NCI-H69 (cell line): ENCODE measurements around the gene INPP4B.

ENCODE experiments used
- DNase-seq: peaks from one replicate; lab custom pipeline; 2025; lab: John Stamatoyannopoulos, UW

Gene INPP4B

DNA sequence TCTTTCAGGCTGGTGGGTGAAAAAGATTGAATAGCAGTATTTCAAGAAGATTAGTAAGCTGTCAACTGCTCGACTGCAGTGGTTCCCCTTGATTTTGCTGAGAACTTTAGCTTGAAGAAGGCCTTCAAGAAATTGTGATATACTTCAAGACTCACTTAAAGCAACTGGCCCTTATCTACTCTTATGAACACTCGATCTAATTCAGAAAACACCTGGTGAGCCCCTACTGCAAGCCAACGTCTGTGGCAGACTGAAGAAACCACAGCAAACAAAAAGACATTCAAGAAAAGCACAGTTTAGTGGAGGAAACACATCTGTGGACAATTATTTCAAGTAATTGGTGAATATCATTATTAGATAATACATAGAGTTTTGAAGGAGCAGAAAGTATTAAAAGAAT is 119.0 kb downstream of the INPP4B start:
- DNase-seq = no peak

DNA sequence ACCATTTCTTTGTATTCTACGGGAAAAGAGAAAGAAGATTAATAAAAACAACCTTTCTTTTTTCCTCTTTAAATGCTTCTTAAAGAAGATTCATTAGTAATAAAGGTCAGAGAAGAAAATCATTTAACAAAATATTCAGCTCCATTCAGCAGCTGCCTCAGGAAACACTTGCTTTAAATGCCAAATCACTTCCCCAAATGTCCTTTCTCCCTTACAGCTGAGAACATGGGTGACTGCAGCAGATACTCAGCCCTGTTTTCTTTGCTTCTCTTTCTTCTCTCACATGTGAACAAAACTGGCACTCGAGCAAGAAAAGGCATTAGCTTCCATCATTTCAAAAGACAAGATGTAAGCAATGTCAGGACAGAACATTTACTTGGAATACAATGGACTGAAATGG is 120.2 kb downstream of the INPP4B start:
- DNase-seq = no peak

DNA sequence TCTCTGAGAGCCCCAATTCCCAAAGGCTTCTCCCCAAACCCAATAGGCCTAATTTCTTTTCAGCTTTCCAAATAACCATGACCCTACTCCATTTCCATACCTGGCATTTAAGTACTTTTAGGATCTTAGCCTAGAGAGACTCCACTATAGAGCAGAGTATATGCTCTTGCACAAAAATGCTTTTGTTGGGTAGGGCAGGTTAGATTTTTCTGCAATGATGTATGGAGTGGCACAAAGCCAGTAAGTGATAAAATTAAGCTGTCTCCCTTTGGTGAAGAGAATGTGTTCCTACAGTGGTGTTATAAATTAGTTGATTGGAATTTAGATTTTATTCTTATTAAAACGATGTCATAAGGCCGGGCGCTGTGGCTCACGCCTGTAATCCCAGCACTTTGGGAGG is 124.9 kb downstream of the INPP4B start:
- no peak for DNase-seq

GRCh38 chr4:142719854-142720541 is 126.1 kb downstream of the INPP4B start:
- DNase-seq = peak; percentile 42

DNA sequence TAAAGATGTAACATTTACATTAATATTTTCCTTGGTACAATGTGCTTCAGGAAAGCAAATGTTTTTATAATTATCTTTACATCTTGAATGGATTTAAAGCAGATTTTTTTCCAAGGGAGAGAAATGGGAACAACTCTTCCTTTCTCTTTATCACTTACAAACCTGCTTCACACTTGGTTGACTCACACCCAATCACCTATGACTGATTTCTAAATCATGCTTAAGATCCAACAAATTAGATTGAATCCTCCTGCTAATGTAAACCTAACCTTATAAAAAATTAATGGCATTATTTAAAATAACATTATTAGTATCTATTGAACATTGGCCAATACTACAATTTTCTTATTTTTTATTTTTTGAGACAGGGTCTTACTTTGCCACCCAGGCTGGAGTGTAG is 127.1 kb downstream of the INPP4B start:
- no peak for DNase-seq

DNA sequence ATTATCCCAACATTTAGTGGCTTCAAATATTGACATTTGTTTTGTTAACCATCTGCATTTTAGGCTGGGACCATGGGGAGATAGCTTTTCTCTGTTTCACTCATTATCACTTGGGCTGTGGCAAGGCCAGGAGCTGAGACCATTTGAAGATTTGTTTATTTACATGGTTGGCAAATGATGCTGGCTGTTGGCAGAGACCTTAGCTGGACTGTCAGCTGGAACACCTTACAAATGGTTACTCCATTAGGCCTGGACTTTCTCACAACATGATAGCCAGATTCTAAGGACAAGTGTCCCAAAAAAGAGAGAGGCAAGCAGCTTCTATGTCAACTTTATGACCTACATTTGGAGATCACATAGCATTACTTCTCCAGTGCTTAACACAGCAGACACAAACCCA is 130.4 kb downstream of the INPP4B start:
- DNase-seq = no peak

DNA sequence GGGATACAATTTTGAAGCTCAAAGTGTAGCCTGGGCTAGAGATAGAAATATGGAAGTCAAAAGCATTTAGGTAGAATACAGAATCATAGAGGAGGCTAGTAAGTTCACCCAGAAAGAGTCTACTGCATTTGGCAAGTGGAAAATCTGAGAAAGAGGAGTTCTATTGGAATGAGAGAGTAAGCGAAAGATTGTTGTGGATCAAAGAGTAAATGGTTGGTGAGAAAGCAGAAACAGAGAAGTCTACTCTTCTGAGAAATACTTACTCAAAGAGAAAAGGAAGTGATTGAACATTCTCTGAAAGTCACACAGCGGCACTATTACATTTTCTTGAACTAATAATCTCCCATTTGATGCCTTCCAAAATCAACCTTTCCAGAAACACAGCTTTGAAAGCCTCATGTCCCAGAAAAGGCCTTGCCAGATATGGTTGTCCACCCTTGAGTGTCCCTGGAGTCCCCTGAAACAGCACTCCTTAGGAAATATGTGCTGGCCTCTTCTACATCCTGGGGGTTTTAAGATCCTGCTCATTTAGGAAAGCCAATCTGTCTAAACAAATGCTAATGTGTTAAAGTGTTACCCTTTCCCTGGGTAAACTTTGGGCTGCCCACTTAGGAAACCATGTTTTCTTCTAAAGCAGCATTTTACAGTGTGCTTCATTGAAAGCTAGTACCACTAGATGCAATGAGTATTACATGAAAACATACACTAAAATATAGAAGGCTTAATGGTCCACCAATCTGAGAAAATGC is 132.6 kb downstream of the INPP4B start:
- DNase-seq = no peak

DNA sequence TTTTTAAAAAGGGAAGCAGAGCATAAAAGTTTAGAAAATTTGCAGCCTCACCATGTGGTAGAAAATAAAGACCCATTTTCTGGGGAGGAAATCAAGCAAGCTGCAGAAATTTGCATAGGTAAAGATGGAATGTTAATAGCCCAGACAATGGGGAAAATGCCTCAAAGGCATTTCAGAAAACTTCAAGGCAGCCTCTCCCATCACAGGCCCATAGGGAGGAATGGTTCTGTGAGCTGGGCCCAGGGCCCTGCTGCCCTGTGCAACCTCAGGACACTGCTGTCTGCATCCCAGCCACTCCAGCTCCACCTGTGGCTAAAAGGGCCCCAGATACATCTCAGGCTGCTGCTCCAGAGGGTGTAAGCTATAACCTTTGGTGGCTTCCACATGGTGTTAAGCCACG is 137.9 kb downstream of the INPP4B start:
- no peak for DNase-seq

DNA sequence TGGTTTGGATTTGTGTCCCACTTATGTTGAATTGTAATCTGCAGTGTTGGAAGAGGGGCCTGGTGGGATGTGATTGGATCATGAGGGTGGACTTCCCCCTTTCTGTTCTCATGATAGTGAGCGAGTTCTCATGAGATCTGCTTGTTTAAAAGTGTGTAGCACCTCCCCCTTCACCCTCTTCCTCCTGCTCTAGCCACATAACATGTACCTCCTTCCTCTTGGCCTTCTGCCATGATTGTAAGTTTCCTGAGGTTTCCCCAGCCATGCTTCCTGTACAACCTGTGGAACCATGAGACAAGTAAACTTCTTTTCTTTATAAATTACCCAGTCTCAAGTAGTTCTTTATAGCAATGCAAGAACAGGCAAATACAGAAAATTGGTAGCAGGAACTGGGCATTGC is 138.7 kb downstream of the INPP4B start:
- DNase-seq = no peak

GRCh38 chr4:142706381-142706780 is 139.7 kb downstream of the INPP4B start:
- no peak for DNase-seq

GRCh38 chr4:142705820-142706219 is 140.3 kb downstream of the INPP4B start:
- peak; percentile 2 for DNase-seq

DNA sequence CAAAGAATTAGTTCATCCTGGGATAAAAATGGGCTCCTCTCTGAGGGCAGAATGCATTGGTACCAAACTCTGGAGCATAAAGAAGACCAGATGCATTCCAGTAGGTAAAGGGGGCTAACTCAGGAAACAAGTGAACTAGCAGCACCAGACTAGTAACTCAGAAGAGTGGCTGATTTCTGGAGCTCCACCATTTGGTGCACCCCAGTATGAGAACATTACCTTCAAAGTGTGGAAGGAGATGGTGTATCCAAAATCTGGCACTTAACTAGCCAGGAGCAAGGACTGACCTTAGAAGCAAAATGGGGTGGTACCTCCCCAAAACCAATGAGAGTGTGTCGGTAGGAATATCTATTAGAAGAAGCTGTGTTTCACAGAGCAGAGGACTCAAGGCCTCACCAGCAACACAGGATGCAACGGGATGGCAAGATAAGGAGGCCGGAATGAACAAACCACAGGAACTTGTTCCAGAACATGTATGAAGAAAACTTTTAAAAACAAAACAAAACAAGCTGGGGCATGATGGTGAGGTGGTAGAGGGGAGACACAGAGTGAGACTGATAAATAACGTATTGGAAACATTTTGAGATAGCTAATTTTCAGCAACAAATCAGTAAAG is 142.3 kb downstream of the INPP4B start:
- no peak for DNase-seq

GRCh38 chr4:142701017-142701416 is 145.1 kb downstream of the INPP4B start:
- DNase-seq = no peak

- no peak for DNase-seq
Observed at GRCh38 chr4:142700531-142700930, 145.6 kb downstream of the INPP4B start.

DNA sequence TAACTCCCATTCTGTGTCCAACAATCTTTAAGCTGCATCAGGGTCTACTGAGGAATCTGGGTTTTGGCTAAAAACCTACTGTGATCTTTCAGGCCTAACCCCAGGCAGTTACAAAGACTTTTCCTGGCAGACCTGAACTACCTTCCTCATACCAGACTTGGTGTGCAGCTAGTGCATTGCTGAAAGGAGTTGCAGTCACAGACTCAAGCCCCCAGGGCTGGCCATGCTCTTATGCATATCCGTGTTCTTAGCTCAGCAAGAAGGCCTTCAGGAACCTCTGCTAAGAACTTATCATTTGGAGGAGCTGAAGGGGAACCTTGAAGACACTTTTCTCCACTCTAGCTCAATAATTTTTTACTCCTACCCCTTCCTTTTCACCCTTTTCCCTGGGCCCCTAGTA is 147.5 kb downstream of the INPP4B start:
- DNase-seq = peak; percentile 15

GRCh38 chr4:142697928-142698327 is 148.2 kb downstream of the INPP4B start:
- DNase-seq = no peak

DNA sequence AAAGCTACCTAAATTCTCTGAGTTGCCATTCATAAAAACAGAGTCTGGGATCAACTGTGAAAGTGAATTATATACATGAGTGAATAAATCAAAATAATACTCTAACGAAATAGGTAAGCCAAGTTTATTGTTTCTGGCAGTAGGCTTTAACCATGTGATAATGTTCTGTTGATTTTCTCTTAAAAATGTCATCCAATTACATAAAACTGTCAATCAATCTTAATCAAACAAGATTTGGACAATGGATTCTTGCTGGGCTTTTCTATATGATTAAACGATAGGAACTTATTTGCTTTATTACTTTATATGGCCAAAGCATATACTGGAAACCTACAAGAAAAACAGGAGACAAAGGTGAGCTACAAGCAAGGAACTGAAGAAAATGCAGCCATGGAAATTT is 148.8 kb downstream of the INPP4B start:
- peak; percentile 84 for DNase-seq

GRCh38 chr4:142696334-142697122 is 149.6 kb downstream of the INPP4B start:
- peak; percentile 39 for DNase-seq

DNA sequence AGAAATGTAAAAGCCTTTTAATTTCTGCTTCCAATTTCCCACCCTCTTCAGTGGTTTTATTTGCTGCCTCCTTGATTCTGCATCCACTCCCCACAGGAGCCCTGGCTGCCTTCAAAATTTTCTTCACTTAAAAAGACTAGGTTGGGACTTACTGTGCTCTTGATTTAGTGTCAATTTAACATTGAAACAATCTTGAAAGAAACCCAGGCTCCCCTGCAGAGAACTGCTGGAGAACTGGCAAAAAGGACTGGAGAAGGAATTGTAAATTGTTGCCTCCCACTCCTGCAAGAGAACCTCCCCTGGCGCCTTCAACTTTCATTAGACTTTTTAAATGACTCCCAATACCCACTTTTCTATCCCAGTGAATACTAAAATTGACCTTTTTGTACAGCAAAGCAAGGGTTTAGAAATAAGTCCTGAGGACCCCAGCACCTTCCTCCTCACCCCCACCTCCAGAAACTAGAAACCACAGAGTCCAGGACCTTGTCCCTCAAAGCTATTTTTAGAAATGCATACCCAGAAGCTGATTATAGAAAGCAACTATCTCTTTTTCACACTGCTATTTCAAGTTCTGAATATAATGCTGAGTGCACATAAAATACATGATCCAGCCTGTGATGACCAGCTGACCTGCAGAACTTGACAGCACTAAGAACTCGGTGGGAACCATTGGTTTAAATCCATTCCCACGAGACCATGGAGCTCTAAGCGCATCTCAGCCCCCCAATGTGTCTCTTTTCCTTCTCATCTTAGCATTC is 155.5 kb downstream of the INPP4B start:
- no peak for DNase-seq

DNA sequence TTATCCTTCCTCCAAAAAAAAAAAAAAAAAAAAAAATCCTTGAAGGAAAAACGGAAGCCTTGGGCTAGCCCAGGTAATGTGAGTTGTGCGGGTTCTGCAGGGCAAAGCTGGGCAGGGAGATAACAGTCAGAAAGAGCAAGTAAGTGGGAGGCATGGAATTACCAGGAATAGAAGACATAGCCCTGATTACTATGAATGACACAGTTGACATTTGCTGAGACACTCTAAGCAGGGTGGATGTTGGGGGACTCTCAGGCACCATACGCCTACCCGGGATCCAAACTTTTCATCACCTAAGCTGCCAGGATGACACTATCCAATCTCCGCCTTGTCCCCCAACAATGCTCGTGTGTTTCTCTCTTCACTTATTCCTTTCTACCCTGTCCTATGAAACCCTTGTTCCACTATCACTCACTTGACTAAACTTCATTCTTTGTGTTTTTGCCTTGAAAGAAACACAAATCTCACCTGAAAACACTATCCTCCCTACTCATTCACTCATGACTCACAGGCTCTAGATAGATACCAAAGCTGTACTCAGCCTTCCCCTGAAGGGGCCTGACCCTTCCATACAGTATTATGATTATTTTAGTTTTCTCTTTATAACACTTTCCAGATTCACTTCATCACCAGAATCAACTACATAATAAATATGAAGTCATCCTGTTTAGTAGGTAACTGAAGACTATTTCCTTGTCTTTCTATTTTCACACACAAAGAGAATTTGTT is 158.4 kb downstream of the INPP4B start:
- DNase-seq = no peak

- DNase-seq = no peak
Observed at GRCh38 chr4:142686081-142686480, 160.0 kb downstream of the INPP4B start.
